Measurements from ENCODE around the gene LRRC73.
"Not testable (repeated sequence)": the region's sequence is repeated elsewhere in the genome, so short reads cannot be mapped to it uniquely, and the experiment has no call there.

LRRC73 gene

DNA sequence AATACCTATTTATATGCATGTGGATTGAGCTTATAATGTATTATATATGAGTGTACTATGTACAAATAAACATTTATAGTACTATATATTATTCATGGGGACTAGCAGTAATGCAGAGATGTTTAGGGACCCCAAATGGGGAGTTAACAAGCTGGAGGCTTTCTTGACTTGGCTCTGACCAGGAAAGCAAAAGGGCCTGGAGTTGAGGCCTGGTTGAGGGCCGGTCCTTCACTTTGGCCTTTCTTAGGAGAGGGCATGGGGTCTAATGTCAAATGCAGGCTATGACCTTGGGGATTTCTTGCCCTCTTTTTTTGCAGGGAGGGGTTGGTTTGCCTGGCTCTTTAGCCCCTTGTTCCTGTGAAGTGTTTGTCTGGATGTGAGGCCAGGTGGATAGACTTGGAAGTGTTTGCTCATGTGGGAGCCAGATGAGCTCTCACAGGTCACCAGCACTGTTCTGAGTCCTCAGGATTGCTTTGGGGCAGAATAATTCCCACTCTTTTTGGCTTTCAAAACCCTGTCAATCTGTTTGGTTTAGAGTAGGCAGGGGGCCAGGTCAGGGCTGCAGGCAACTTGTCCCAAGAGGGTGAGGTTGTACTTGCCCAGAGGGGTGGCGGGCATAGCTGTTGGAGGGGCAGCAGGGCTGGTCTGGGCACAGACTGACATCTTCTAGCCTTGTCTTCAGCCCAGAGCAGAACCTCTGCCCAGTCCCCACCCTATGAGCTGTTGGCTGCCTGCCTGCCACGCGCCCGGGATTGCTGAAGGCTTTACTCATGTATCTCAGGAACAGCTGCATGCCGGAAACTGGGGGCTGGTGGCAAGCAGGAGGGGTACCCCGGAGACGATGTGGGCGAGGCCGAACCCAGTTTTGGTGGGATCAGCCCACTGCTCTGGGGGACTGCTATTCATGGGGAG lies 18.1 kb downstream of the LRRC73 start:
- peak; percentile 20 for DNase-seq

- no peak for DNase-seq
Measured at GRCh38 chr6:43490523-43490939, 19.6 kb downstream of the LRRC73 start.

DNA sequence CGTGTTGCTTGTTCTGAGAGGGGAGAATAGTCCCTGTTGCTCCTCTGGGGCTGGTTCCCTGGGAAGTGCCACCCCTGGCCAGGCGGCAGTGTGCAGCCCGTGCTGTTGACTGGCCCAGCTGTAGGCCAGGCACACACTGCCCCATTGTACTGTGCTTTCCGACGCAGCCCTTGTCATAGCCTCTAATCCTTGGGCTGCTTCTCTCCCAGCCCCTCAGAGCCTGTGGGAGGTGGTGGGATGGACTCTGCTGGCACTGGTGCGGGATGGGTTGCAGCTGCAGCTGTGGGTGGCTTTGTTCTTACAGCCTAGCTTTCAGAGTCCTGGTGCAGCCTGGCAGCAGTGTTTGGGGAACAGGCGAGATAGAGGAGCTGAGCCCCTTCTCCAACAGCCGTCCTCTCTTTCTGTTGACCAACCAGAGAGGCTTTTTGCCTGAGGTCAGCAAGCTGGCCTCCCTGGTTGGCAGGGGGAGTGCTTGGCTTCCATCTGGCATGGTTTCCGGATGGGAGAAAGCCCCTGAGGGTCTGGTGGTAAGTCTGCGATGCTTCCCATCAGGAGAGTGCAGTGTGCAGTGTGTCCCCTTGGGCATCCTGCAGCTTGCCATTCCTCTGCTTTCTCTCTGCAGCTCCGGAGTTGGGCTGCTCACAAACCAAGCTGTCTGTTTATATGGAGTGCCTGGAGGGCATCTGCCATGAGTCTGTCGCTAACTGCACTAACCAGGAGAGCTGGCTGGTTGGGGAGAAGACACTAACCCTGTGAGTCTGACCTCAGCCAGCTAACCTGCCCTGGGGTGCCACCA lies 20.7 kb downstream of the LRRC73 start:
- DNase-seq = no peak

GRCh38 chr6:43488667-43489276 lies 21.4 kb downstream of the LRRC73 start:
- no peak for DNase-seq

GRCh38 chr6:43481591-43482236 lies 28.4 kb downstream of the LRRC73 start:
- DNase-seq = no peak

GRCh38 chr6:43481075-43481474 lies 29.1 kb downstream of the LRRC73 start:
- no peak for DNase-seq

DNA sequence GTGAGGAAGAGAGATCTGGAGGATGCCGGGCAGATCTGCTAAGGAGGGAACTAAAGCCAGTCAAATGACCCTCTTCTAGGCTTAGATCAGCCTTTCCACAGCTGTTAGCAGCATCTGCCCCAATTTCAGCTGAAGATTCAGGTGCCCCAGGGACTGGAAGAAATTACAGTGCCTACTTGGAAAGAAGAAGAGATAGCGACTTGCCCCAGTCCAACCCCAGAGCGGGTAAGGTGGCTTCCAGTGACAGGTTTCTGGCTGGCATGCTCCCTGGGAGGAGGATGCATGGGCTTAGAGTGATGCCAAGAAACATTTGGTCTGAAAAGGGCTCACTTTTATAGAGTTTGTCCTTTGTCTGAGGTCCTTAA lies 32.2 kb downstream of the LRRC73 start:
- no peak for DNase-seq

DNA sequence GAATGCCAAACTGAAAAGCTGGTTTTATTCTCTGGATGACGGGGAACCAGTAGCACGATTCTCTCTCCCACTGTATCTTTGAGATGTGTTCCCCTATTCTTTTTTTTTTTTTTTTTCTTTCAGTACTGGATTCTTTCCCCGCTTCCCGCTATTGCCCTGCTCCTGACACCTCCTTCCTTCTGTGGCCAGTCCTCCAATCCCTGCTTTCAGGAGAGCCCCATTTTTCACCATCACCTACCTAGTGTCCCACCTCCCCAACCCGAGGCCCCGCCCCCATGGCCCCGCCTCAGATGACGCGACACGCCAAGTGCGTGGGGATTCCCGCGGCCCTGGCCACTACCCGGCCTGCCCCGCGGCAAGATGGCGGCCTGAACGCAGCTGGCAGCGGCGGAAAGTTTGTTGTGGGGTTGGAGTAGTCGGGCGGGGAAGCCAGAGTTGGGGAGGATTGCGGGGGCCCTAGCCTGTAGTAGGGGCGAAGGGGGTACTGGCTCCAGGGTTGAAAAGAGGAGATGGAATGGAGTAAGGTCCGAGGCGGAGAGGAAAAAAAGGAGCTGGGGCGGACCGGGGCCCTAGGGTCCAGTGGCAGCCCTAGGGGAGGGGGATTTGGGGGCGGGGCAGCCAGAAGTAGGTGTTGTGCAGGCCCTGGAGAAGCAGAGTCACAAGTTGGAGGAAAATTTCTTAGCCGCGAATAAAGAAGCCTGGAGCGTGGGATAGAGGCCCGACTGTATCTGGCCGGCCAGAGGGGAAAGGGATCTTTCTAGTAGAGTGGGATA lies 32.7 kb downstream of the LRRC73 start, which contains the start of gene TJAP1:
Gene TJAP1 (plus strand): TSS at position 336 of the 773 bp plus-strand sequence. CDS start 21,432 bp downstream, outside the sequence.
- peak; percentile 85 for DNase-seq

GRCh38 chr6:43476746-43477145 lies 33.4 kb downstream of the LRRC73 start:
- no peak for DNase-seq

GRCh38 chr6:43475516-43475915 lies 34.6 kb downstream of the LRRC73 start:
- no peak for DNase-seq

GRCh38 chr6:43472515-43472914 lies 37.6 kb downstream of the LRRC73 start:
- no peak for DNase-seq

- no peak for DNase-seq
Measured at GRCh38 chr6:43471399-43471798, 38.7 kb downstream of the LRRC73 start.

- no peak for DNase-seq
Measured at GRCh38 chr6:43469947-43470346, 40.2 kb downstream of the LRRC73 start.

DNA sequence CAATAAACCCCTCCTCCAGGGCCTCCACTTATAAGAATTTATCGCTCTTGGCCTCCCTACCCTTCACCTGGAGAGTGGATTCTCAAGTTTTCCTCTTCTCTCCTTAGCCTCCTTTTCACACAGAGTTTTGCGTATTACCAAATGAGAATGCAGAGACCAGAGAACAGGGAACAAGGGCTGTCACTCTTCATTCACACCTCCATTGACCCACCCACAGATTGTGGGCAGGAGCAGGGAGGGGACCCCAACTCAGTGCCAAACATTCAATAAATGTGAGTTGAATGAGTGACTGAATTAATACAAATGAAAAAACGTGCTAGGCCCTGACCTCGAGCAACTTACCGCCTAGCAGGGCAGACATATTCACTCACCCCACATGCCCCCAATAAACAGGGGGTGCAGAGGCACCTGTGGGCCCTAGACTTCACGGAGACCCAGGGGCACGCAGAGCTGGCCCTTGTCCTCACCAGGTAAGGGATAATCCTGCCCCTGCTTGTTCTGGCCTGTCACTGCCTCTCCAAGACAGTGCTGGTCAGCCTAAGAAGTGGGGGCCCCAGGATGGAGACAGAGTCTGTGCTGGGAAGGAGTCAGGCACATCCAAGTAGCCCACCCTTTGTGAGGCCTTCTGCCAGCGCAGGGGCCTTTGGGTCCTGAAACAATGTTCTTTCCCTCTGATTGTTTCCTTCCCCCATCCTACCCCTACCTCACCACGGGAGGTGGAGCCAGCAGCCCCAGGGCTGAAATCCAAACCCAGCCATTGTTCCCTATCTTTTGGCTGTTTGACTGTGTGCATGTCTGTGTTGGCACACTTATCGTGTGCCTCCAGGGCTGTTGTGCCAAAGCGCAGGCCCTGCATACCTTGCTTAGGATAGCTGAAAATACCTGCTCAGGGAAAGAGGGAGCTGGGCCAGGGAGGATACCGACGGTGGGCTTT lies 41.1 kb downstream of the LRRC73 start:
- no peak for DNase-seq

DNA sequence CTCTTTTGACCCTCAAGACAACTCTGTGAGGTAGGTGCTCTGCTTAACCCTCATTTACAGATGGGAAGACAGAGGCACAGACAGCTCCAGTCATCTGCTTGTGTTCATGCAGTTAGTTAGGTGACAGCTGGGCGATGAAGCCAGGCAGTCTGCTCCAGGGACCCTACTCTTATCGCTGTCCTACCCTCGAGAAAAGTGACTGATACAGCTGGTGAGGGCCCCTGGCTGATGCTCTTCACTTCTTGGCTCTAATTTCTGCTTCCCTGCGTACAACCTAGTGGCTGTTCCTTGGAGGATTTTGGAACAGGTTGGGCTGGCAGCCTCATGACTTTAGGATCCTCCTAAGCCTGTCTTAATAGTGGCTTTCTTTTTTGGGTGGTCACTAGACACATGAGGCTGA lies 41.9 kb downstream of the LRRC73 start:
- DNase-seq = no peak

DNA sequence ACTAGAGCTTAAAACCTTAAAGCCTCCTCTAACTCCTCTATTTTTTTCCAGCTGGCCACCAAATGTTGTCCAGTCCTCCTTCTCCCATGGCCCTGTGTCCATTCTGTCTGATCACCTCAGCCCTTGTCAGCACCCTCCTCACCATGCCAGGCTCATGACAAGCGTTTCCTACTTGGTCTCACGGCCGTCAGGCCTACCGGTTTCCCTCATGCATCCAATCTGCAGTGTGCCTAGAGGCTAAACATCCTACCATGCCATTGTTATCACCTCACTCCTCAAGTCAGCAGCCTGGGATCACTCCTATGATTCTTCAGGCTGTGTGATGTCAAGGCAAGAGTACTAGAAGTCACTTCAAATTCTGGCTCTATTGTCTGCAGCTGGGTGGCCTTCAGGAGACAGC lies 42.4 kb downstream of the LRRC73 start:
- no peak for DNase-seq

GRCh38 chr6:43467265-43467664 lies 42.9 kb downstream of the LRRC73 start:
- not testable (repeated sequence) for DNase-seq

GRCh38 chr6:43465948-43466347 lies 44.2 kb downstream of the LRRC73 start:
- no peak for DNase-seq

GRCh38 chr6:43464337-43464736 lies 45.8 kb downstream of the LRRC73 start:
- DNase-seq = no peak

DNA sequence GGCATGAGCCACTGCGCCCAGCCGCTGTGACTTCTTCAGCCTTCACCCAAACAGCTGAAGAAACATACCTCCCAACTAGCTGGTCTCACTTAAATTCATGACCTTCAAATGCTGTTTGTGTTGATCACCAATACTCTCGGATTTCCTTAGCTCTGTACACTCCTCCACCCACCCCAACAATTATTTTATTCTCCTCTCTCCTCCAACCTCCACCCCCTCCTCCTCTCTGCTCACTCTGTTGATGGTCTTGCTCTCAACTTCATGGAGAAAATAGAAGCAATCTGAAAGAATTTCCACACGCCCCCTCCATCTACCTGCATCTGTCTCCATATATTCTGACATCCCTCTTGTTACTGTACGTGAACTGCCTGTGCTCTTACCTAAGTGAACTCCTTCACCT lies 48.2 kb downstream of the LRRC73 start:
- no peak for DNase-seq

GRCh38 chr6:43460032-43460431 lies 50.1 kb downstream of the LRRC73 start:
- no peak for DNase-seq

Measured in T1000 (cell line).